Kidney capillary endothelial cell (primary cell): ENCODE data around the gene FIZ1.

Experiments
- DNase-seq: peaks from one replicate; pipeline ENCODE4 v3.0.0-alpha.2; 2018; ENCODE audit warnings: low spot score

Gene FIZ1

DNA sequence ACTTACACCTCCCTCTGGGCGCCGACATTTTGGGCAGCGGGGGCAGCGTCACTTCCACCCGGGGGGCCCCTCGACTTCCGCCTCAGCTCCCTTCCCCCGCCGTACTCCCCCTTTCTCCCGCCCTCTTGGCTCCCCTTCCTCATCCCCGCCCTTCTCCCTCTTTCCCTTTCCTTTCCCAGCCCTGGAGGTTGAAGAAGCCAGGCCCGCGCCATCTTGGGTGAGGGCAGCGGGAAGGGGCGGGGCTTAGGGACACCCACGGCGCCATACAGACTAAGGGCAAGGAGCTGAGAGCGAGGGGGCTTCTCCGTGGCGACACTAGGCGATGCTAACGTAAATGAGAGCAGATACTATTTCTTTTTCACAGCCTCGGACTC, at the start of gene FIZ1:
TSS of gene FIZ1 (minus strand) at position 50 of the 374 bp plus-strand sequence. CDS start 1,652 bp downstream, outside the sequence.
- DNase-seq: peak; percentile 95

- no peak for DNase-seq
Observed at GRCh38 chr19:55648585-55649267, 49.4 kb upstream of the FIZ1 start.

- no peak for DNase-seq
Observed at GRCh38 chr19:55647732-55648584, 48.6 kb upstream of the FIZ1 start, which contains the start of gene CCDC106. CCDC106 (plus strand) TSS chr19:55648212; CDS start chr19:55649047, 835 bp downstream.

GRCh38 chr19:55646889-55647731, 47.8 kb upstream of the FIZ1 start:
- no peak for DNase-seq

DNA sequence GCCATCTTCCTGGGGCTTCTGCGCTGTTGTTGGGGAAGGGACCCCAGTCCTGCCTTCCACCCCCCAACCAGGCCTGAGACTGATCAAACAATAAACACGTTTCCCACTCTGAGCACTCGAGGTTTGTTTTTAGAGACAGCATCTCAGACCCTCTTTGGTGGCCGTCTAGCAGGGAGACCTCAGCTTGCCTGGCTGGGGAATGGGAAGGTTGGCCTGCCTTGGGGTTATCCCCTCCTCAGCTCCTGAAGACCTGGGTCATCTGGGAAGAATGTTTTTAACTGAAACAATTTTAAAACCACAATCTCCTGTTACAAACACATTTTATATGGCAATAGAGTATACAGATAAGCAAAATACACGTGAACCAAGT, 46.2 kb upstream of the FIZ1 start:
- no peak for DNase-seq

DNA sequence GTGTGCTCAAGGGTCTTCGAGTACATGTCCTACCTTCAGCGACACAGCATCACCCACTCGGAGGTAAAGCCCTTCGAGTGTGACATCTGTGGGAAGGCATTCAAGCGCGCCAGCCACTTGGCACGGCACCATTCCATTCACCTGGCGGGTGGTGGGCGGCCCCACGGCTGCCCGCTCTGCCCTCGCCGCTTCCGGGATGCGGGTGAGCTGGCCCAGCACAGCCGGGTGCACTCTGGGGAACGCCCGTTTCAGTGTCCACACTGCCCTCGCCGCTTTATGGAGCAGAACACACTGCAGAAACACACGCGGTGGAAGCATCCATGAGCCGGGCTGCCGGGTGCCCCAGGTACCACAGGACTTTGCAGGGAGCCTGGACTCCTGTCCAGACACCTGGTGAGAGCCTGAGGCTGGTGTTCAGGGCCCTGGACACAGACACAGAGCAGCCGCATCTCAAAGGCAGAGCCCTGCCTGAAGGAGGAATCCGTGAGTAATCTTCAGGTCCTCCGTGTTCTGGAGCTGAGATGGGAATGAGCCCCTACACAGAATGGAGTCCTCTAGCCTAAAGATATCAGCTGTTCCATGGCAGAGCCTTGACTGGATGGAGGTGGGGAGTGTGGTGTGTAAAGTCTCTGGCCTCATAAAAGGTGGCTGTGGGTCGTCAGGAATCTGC, 45.7 kb upstream of the FIZ1 start:
- no peak for DNase-seq

GRCh38 chr19:55644191-55644833, 45.0 kb upstream of the FIZ1 start:
- no peak for DNase-seq

DNA sequence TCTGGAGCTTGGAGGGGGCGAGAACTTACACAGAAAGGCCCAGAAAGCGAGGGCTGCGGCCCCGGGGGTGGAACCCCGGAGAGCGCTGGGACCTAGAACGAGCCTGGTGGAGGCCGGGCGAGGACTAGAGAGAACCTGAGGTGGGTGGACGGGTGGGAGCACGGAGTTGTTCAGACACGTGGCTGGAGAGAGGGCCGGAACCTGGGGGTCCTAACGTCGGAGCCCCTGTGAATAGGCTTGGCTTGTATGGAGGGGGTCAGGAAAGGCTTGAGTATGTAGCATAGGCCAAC, 44.5 kb upstream of the FIZ1 start:
- DNase-seq: no peak

GRCh38 chr19:55643003-55643886, 43.9 kb upstream of the FIZ1 start, which contains the start of gene ZNF581:
ZNF581 (plus strand) TSS chr19:55643649; CDS start chr19:55644572, 923 bp downstream.
- DNase-seq: no peak

DNA sequence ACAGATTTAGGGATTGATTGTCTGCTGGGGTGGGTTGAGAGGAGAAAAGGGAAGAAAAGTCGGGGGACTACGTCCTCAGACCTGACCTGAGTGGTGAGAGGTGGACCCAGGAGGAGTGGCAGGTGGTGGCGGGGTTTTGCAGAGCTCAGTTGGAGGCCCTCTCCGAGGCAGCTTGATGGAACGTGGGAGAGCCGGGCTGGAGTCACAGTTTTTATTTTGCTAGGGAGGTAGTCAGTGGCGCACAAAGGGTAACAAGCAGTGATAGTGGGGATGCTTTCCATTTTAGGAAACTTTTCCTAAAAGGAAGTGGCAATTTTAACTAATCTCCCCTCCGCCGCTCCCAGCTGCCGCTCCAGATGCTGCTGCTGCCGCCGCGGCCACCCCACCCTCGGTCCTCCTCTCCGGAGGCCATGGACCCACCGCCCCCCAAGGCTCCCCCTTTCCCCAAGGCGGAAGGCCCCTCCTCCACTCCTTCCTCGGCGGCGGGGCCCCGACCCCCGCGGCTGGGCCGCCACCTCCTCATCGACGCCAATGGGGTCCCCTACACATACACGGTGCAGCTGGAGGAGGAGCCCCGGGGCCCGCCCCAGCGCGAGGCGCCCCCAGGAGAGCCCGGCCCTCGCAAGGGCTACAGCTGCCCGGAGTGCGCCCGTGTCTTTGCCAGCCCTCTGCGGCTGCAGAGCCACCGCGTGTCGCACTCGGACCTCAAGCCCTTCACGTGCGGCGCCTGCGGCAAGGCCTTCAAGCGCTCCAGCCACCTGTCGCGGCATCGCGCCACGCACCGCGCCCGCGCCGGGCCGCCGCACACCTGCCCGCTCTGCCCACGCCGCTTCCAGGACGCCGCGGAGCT, 43.1 kb upstream of the FIZ1 start:
- DNase-seq: no peak

GRCh38 chr19:55641426-55642152, 42.3 kb upstream of the FIZ1 start:
- DNase-seq: no peak

- DNase-seq: no peak
Observed at GRCh38 chr19:55640577-55641425, 41.5 kb upstream of the FIZ1 start, which contains the start of gene ZNF580. ZNF580 (plus strand) TSS chr19:55641002; CDS start chr19:55642509, 1,507 bp downstream.

DNA sequence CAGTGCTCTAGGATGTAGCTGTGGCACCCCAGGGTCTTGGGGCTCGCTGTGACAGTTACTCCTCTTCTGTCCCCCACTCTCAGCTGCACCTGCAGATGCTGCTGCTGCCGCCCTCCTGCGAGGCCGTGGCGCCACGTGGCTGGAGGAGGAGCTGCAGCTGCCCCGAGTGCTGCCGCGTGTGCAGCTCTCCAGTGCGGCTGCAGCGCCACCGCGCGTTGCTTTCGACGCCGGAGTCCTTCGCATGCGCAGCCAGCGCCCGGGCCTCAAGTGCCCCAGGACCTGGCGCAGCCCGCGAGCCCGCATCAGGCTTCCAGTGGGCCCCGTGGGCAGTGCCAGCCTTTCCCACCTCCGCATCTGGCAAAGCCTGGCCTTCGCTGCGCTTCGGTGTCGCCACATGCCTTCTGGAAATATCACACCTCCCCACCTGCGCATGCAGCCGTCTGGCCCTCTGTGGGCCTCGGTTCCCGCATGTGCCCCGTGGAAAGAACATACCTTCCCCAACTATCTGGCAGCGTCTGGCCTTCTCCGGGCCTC, 40.8 kb upstream of the FIZ1 start:
- no peak for DNase-seq

DNA sequence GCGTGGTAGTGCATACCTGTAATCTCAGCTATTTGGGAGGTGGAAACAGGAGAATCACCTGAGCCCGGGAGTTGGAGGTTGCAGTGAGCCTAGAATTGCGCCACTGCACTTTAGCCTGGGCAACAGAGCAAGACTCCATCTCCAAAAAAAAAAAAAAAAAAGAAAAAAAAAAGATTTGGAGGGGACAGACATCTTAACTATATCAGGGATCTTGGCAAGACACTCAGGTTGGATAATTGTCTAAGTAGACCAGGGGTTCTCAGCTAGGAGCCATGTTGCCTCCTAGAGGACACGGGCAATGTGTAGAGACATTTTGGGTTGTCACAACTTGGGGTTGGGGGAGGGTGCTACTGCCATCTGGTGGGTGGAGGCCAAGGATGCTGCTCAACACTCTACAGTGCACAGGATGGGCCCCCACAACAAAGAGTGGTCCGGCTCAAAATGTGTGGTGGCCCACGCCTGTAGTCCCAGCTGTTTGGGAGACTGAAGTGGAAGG, 39.6 kb upstream of the FIZ1 start:
- DNase-seq: no peak

GRCh38 chr19:55637534-55637933, 38.2 kb upstream of the FIZ1 start:
- no peak for DNase-seq

GRCh38 chr19:55636723-55637122, 37.4 kb upstream of the FIZ1 start:
- DNase-seq: no peak

DNA sequence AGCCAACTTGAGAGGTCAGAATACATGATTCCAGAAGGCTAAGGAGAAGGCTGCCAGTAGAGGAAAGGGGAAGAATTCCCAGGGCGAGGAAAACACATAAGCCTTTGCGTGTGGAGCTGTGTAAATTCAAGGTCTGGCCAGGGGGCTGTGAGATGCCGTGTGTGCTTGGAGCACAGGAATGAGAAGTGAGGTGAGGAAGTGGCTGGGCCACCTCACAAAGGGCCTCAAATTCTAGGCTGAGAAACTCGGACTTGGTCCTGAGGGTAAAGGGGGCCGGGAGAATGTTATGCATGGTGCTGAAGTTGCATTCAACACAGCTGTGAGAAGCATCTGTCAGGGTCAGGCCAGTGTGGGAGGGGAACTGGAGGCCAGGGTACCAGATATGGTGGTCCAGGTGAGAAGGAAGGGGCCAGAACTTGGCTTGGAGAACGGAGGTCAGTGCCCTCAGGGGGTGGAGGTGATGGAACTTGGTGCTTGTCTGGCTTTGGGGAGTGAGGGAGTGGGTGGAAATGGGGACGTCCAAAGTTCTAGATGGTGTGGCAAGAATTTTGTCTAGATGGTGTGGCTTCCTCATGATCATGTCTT, 36.6 kb upstream of the FIZ1 start:
- DNase-seq: no peak
